ENCODE measurements around the gene MUC21.

MUC21 gene

GRCh38 chr6:31038559-31038958 is 55.0 kb downstream of the MUC21 start:
- H3K27me3 ChIP-seq (replicated peaks; ENCODE audit: control insufficient read depth, insufficient read depth, low read length): no peaks in the 10 kb centered on the region
- TF ChIP-seq CTCF (IDR thresholded peaks at IDR 0.05; ENCODE audit: insufficient read depth, low read length, poor library complexity, severe bottlenecking): no peak
- H3K4me3 ChIP-seq (replicated peaks; ENCODE audit: low read depth, low read length): no peak overlapping the region
- no peaks in the 10 kb centered on the region for H3K36me3 ChIP-seq (ENCODE audit: control insufficient read depth, insufficient read depth, low read length)
- no peak for DNase-seq (ENCODE audit: extremely low read depth, insufficient read length)
